Endometrial microvascular endothelial cells (primary cell): Measurements from ENCODE around the gene PPP1CA. TPM values are rescaled to one million over a fixed set of nuclear protein-coding genes. Genes with fewer than 3 reads are reported as not detected.

ENCODE experiments used
- in situ Hi-C: cut with HindIII; loops from 2 replicates; pipeline ENCODE4 v1.10.0; 2017; ENCODE audit warnings: low sequenced_read_pairs, low pct_unique_long_range_greater_than_20kb; ENCODE audit errors: inconsistent ontology term
- total RNA-seq: library from RNA; depleted of rRNA; stranded (reverse); fragments of >200 nt; gene quantifications from one replicate; pipeline ENCODE4 v1.2.3, GENCODE V29; 2015; ENCODE audit errors: inconsistent ontology term

The PPP1CA gene
- total RNA-seq, 1 donor from 2014 or later = 302 TPM

DNA sequence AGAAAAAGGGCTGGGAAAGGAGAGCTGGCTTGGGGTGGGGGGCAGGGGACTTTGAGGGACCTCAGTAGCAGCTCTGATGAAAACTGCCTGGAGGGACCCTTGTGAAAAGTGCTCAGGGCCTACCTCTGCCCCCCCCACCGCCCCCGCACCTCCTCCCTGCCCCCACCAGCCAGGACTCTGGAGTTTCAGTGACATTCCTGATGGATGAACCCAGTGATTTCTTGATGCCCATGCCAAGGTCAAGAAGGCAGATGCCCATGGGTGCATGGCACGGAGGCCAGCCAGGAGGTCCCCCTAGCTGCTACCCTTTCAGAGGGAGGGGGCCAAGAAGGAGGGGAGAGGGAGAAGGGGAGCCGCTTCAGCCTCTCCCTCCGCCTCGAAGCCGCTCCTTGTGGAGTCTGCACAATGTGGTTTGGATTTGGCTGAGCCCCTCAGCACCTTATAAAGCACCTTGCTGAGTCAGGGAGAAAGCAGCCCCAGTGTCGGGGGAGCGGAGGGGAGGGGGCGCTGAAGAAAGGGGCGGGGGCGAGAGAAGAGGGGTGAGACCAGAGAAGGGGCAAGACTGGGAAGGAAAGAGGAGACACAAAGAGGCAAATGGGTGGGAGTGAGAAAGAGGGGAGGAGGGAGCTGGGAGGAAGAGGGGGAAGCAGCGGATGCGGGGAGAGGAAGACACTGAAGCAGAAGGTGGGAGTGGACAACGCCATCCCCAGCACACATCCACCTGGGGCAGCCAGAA lies 26.2 kb downstream of the PPP1CA start:
- in situ Hi-C loops = no loop called here

DNA sequence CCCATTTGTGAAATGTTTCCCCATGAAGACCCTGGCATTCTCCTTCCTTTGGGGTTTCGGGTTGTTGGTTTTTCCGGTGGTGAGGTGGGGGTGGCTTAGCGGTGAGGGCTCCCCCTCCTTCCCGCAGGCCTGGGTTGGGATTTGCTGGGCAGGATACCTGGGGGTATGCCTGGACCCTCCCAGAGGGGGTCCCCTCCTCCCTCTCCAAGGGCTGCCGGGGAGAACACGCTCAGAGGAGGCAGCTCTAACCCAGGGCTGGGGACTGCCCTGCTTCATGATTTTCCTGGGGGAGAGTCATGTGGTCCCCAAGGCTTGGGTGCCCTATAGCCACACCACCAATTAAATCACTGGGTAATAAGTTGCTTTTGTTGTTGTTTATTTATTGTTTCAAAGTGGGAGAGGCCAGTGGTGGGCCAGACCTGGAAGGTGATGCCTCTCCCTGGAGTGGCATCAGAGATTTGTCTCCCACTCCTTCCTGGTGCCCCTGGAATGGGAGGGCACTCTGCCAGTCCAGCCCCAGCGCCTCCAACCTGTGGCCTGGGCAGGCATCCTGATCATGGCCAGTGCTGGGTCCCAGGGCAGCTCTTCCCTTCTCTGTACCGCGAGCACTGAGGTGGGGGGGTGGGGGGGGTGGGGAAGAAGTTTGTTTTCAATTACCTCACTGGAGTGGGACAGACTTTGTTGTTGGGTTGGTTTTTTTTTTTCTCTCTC lies 26.9 kb downstream of the PPP1CA start:
- in situ Hi-C loops = no loop called here

DNA sequence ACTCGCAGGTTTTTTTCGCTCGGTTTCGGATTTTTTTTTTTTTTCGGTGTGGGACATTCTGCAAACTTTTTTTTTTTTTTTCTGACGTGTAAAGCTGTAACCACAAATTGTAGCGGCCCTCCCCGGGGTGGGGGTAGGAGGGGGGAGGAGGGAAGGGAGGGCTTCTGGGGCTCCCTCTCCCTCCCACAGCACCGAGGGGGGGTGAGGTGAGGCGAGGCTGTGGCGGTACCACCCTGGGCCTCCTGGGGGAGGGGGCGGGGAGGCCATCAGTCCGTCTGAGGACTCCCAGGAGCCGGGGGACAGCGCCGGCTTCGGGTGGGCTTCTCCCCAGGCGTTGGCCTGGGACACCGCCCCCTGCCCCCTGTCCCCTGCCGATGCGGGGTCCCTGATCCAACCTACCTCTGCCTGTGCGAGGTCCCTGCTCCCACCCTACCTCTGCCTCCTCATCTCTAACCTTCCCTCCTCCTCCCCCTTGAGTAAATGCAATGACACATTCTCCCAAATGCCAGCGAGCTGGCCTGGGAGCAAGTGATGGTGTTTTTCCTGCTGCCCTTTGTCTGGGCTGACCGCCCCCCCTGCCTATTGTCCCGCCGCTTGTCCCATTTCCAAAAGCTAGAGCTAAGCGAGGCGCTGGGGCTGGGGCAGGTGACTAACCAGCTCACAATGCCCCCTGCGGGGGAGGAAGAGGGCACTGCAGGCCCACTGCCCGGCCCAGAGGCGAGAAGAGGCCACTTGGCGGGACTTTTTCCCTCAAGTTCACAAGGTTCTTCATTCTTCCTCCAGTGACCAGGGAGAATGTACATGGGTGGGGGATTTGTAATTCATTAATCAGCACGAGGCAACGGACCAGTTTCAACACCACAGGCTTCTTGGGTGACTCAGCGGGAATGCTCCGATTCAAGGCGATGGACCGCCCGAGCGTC lies 27.7 kb downstream of the PPP1CA start:
- in situ Hi-C loops = no loop called here

DNA sequence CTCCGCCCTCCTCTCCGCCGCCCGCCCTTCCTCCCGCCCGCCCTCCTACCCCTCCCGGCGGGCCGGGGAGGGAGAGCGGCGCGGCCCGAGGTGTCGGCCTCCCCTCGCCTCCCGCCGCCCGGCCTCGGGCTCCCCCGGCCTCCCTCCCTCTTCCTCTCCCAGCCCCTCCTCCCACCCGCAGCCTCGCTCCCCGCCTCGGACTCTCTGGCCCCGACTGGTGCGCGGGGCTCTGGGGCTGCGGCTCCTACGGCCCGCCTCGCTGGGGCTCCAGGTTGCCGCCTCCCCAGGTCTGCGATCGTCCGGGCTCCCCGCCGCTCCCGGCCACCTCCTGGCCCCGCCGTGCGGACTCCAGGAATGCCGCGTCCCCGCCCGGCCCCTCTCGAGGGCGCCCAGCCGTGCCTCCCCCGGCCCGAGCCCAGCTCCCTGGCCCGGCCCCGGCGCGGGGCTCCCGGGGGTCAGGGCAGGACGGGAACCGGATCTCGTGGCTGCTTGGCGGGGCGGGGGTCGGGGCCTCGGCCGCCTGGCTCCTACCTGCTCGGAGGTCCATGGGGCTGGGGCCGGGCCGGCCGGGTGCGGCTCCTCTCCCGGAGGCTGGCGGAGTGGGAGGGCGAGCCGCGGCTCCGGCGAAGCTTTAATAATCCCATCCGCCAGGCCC lies 28.5 kb downstream of the PPP1CA start, which contains the start of gene CLCF1:
Gene CLCF1, minus strand, starts transcription at position 606 of the 655 bp plus-strand sequence. Its CDS starts 59 bp downstream, at position 547.
- in situ Hi-C loops = no loop called here

DNA sequence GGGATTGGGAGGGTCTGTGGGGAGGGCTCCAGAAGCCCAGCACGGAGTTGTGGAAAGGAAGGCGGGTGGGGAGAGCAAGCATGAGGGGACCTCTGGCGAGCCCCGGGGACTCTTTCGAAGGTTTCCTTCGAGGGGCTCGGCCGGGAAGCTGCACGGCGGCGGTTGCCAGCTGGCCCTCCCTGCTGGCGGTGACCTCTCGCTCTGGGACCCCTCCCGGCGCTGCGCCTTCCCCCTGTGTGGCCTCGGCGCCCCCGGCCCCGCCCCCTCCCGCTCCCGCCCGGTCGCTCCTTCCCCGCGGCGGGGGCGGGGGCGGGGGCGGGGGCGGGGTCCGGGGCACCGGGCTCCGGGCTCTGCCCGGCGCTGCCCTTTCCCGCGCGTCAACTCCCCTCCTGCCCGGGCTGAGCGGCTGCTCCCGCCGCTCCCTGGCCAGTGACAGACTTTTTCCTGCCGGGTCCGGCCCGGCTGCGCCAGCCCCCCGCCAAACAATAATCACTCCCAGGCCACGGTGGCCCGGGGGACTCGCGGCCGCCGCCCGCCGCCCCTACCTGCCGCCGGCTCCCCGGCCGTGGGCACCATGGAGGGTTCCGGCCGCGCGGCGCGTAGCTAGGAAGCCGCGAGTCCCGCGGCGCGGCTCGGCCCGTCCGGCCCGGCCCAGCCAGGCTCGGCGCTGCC lies 29.2 kb downstream of the PPP1CA start:
- in situ Hi-C loops = no loop called here

DNA sequence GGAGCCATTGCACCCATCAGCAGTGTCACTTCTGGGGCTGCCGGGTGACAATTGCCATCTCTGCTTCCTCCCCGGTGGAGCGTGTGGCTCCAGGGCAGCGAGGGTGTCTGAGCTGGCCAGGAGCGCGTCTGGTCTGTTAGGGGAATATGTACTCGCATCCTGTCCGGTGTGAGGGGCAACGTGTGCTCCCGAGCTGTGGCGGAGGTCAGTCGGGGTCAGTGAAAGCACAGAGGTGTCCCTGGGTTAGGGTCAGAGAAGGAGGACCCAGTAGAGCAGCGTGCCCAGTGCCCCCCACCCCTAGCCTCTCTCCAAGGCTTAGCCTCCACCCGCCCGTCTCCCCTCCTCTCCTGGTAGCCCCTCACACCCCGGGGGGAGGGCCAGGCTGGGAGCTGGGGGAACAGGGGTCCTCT lies 29.7 kb downstream of the PPP1CA start:
- in situ Hi-C loops = no loop called here

DNA sequence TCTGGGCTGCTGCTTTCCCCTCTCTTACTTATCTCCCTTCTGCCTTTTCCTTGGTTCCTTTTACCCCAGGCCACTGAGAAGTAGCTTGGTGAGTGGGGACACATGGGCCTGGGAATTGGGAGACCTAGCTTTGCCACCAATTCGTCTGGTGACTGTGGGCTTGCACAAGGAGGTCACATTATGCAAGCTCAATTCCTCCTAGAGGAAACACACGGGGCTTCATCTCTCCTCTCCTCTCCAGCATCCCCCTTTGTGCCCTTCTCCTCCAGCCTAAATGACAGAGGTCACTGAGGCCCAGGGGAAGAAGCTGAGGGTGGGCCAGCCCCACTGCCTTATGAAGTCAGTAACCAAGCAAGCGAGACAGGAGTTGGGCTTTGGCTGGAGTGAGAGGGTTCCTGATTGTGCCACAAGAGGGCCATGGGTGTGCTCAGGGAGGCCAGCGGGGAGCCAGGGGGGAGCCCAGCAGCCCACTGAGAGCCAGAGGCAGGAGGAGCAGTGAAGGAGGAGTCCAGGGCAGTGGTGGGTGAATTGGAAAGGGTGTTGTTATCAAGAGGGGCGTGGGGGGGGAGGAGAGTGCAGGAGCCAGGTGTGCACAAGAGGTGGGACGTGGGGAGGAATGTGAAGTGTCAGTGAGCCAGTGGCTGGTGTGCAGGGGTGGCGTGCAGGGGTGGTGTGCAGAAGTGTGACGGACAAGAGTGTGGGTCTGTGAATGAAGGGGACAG lies 30.3 kb downstream of the PPP1CA start:
- in situ Hi-C loops = no loop called here

DNA sequence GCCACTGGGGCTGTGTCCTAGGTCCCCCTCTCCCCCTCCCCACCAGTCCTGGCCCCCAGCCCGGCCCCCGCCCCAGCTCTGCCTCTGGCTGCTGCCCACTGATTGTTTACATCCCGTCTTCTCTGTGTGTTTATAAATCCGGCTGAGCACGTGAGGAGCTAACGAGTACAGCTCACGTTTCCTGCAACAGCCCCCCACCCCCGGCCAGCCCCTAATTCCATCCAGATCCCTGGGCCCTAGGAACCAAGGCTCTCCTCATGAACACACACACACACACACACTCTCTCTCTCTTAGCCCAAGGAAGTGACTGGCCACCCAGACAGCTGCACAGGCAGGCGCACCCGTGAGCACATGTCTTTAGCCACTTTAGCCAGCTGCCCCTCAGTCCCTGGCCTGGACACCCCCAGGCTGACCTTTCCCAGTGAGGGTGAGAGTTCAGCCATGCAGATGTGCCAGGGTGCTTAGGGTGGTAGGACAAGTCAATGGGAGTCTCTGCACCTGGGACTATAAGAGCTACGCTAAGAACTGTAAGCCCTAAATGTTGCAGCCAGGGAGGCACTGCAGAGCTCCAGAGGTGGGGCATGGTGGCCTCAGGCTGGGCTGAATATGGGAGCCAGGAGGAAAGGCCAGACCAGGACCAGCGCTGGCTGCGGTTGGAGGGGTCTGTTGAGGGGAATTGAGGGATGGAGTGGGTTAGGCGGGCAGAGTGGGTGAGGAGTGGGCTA lies 31.1 kb downstream of the PPP1CA start:
- in situ Hi-C loops = no loop called here

DNA sequence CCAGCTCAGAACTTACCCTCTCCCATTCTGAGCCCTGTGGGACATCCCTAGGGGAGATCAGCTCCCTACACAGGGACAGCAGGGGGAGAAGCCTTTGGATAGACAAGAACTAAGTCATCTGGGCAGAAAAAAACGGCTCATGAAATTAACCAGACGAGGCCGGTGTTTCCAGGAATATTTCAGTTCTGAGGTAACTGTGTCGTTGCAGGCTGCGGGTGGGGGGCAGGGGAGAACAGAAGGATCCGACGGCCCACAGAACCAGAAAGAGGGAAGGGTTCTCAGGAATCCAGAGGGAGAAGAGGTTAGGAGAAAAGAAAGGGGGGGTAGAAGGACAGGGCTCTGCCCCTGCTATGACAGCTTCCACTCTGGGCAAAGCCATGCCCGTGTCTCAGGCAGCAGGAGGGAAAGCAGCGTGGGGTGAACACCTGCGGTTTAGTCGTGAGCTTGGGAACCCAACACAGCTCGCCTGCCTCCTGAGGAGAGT lies 31.8 kb downstream of the PPP1CA start:
- in situ Hi-C loops = no loop called here

DNA sequence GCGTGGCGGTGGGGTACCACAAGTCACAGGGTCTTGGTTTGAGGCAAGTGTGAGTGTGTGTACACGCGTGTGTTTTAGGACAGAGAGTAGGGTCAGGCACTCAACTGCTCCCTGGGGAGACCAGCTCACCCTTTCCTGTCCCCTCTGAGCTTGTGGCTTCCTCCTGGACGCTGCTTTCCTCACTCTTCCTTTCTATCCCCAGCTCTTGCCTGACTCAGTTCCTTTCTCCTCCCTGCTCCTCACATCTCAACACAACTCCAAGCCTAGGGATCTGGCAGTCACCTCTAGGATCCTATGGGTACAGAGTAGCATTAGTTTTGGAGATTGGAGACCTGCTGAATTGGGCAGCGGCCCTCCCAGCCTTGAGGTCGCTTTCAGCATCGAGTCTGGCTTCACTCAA lies 32.4 kb downstream of the PPP1CA start:
- in situ Hi-C loops = no loop called here

DNA sequence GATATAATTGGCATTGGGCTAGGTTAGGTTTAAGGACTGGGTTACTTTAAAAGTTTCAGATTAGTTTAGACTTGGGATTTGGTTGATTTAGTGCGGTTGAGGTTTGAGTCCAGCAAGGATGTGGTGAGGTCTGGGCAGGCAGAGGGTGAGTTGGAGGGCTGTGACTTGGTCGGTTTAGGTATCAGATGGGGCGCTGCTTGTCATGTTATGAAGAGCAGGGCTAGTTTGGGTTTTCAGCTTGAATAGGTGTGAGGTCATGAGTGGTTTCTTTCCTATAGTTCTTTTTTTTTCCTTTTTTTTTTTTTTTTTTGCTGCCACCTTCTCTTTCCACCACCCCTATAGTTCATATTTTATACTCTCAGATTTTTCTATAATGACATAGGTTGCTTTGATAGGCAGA lies 33.0 kb downstream of the PPP1CA start:
- in situ Hi-C loops = no loop called here

DNA sequence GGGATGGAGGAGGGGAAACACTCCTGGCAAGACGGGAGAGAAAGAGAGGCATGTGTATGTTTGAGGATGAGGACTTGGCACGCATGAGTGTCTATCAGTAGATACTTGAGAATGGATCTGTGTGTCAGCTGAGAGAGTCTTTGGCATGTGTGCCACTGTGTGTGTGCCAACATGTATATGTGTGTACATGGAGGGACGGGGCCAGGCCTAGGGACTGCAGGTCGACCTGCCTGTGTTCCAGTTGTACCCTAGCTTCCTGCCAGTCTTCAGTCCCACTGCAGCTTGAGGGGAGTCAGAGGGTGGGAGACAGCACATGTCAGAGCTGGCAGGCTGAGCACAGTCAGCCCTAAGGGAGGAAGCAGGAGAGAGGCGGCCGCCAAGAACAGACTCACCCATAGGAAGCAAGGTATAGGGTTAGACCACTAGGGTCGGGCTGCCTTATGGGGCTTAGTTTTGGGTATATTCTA lies 33.9 kb downstream of the PPP1CA start:
- in situ Hi-C loops = no loop called here

DNA sequence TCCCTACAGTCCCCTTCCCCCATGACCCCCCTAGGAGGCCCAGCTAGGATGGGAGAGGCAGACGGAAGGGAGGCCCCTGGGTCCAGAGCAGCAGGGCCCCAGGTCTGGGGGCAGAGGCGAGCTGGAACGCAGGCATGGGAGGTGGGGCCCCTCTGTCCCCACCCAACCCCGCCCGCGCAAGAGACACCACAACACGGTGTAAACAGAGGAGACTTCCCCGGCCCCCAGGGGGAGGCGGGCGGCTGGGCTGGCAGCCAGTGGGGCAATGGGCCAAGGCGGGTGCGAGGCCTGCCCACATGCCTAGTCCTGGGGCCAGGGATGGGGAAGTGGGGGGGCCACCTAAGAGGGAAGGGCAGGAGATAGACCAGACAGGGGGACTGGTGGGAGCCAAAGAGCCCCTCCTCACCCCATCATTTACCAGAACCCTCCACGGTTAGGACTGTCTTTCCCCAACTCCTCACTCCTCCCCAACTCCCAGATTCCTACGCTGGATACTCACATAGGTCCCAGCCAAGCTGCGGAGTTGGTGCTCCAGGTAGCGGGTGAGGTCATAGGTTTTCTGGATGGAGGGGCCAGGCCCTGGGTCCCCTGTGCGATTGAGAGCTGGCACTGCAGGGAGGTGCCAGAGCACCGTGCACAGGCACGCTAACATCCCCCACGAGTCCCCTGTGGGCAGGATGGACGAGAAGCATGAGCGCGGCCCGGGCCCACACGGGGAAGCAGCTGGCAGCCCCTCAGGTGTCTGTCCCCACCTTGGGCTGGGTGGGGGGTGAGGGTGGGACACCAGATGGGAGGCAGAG lies 34.5 kb downstream of the PPP1CA start:
- in situ Hi-C loops = no loop called here

DNA sequence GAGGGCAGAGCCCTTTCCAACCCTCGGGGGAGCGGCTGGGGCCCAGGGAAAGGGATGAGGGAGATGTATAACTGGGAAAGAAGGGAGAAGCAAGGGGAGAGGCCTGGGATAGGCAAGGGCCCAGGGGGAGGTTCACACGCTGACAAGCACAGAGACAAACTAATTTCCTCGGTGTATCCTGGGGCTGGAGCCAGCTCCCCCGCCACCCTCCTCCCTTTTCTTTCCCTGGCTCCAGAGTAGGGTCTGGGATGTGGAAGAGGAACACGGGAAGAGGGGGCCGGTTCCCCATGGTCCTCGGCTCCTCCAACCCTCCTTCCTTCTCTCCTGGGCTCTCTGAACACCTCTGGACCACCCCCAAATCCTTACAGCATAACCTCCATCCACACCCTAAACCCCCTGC lies 35.1 kb downstream of the PPP1CA start:
- in situ Hi-C loops = no loop called here

DNA sequence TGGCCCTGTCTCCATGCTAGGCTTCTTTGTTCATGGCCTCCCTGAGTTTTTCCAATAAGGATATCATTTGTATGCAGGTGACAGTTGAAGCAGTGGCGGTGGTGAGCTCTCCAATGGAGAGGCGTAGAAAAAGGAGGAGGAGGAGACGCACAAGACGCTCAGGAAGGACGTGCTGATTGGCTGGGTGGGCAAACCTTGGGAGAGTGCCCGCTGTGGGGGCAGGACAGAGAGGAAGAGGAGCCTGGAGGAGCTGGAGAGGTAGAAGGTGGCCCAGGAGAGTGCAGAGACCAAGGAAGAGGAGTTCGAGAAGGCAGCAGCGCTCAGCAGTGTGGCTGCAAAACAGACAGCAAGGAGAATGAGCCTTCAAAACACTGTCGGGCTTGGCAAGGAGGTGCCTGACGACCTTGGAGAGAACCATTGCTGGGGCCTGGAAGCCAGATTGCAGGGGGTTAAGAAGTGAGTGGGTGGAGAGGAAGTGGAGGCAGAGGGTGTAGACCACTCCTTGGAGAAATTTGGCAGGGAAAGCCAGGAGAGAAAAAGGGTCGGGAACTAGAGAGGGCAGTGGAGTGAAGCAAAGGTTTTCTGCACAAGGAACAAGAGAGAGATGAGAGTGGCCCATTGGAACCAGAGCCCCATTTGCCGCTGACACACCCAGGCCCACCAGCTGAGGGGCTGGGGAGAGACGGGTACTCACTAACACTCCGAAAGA lies 35.8 kb downstream of the PPP1CA start:
- in situ Hi-C loops = no loop called here
